GM12865 (cell line): Measurements from ENCODE around the gene LIME1.

ENCODE experiments used
- DNase-seq: peaks from one replicate; pipeline ENCODE4 v3.0.0; 2010; ENCODE audit warnings: low read depth
- H3K4me3 ChIP-seq: 2 replicates; pipeline ENCODE4 v1.5.1; 2011; ENCODE audit warnings: mild to moderate bottlenecking, low read depth, low read length, control low read depth
- TF ChIP-seq, protein P1 (sequence below): IDR thresholded peaks from 2 replicates; pipeline ENCODE4 v1.5.1; 2011; ENCODE audit warnings: low read length, control low read depth, low read depth, inconsistent platforms; ENCODE audit not compliant: insufficient read depth; ENCODE audit errors: missing control alignments

Gene LIME1

DNA sequence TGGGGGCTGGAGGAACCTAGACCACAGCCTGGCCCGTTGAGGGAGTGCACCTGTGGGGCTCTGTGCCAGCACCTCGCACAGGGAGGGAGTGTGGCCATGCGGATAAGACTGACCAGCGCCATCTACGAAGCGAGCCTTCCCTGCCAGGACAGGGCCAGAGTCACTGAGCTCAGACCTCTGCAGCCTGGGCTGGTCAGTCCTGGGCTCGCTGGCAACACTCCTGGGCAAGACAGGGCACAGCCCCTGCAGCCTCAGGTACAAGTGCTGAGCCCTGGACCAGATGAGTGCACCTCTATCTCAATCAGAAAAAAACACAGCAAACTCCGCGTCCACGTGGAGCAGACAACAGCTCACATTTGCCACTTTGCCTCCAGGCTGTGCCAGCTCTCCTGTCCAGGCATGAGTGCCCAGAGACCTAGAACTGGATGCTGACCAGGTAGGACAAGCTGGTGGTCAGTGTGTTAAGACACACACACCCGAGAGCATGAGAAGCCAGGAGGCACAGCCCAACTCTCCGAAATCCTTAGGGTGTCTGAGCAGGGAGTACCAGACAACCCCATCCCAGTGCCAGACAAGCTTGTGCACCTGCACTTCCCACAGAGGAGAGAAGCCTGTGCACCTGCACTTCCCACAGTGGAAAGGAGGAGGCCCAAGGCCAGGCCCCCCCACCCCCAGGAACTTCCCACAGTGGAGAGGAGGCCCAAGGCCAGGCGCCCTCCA is 33.6 kb upstream of the LIME1 start:
- DNase-seq = no peak
- no peak overlapping the region for H3K4me3 ChIP-seq
- TF ChIP-seq, protein P1, sequence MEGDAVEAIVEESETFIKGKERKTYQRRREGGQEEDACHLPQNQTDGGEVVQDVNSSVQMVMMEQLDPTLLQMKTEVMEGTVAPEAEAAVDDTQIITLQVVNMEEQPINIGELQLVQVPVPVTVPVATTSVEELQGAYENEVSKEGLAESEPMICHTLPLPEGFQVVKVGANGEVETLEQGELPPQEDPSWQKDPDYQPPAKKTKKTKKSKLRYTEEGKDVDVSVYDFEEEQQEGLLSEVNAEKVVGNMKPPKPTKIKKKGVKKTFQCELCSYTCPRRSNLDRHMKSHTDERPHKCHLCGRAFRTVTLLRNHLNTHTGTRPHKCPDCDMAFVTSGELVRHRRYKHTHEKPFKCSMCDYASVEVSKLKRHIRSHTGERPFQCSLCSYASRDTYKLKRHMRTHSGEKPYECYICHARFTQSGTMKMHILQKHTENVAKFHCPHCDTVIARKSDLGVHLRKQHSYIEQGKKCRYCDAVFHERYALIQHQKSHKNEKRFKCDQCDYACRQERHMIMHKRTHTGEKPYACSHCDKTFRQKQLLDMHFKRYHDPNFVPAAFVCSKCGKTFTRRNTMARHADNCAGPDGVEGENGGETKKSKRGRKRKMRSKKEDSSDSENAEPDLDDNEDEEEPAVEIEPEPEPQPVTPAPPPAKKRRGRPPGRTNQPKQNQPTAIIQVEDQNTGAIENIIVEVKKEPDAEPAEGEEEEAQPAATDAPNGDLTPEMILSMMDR = no peak

DNA sequence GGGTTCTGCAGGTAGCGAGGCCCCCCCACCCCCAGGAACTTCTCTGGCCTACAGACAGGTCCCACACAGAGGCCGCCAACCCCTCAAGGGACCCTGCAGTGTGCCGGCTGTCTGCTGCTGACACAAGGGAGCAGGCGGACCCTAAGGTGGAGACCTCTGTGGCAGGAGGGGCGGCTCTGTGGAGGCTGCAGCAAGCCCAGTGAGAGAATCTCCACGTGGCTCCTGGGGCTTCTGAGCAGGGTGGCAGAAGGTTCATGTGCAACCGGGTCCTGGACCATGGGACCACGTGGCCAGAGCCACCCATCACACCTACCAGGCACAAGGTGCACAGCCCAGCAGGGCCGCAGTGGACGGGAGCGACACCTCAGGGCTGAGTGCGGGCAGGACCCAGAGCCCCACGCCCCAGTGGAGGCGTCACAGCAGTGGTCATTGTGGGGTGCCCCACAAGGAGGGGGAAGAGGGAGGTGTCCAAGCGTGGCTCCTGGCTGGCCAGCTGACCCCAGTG is 32.9 kb upstream of the LIME1 start:
- TF ChIP-seq, protein P1 = no peak
- no peak for DNase-seq
- H3K4me3 ChIP-seq = no peak overlapping the region

- TF ChIP-seq, protein P1 = no peak
- H3K4me3 ChIP-seq = no peak overlapping the region
- no peak for DNase-seq
These were observed 32.3 kb upstream of the LIME1 start for GRCh38 chr20:63703976-63704748.

DNA sequence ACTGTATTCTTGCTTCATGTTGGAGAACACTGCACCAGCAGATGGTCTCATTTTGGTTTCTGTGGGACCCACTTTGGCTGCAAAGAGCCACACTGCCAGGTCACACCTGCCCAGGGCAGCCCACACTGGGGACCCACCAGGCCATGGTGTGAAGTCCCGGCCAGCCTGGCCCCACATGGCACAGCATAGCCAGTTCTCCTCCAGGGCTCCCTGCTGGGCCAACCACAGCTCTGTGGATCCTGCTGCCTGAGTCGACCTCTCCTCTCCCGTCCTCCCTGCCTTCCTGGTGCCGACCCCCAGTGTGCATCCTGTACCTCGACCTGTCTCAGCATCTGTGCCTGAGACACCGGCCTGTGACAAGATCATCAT is 31.7 kb upstream of the LIME1 start:
- DNase-seq = no peak
- TF ChIP-seq, protein P1 = no peak
- no peak overlapping the region for H3K4me3 ChIP-seq

DNA sequence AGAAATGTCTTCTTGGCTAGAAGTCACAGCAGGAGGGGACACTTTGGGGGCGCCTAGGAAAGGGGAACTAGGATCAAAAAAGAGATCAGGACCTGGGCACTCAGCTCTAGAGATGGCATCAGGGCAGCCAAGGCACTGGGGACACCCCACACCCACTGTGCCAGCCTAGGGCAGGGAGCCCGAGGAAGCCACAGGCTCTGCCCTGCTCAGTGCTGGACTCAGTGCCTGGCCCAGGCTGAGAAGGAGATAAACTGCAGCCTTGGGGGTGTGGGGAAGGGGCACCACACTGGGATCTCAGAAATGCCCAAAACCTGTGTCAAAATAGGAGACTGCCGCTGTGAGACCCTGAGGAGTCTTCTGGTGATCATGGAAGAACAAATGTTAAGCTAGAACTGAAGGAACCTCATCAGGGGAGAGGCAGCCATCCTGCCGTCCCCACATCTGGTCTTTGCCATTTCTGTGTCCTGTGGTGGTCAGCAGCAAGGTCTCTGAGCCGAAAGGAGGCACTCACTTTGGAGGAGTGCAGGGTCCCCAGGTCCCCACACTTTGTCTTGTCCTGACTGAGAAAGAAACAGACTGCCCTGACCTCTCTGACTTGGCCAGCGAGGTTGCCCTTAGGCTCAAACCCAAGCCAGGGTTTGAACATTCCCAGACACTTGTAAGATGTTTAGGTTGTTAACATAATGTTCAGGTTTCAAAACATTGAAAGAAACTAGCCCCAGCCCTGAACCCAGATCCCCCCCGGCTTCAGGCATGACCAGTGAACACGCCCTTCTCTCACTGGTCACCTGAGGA is 31.0 kb upstream of the LIME1 start:
- H3K4me3 ChIP-seq = no peak overlapping the region
- DNase-seq = no peak
- TF ChIP-seq, protein P1 = no peak

DNA sequence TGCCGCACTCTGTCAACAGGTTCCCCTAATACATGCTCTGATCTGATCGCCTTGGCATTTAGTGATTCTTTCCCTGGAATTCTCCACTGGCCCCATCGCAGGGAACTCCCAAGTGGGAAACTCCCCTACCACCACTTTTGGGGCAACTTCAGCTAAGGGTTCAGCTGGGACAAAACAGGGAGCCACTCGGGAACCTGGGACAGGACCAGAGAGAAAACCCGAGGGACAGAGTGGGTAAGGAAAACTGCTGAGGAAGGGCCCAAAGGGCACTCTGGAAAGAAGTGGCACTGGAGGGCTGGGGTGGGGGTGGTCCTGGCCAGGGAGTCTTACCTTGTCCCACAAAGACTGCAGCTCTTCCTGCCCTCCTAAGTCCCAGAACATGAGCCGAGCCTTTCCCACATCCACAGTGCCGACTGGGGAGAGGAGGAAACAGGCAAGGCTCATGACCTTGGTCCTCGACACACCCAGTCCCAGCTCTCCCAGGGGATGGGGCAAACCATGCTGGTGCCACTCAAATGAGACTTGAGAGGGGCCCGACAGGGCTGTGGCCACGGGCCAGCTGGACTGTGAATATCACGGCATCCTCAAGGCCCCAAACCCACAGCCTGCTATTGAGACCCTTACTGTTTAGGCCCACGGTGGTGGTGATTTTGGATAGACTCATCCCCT is 30.3 kb upstream of the LIME1 start:
- H3K4me3 ChIP-seq = peak overlapping the region; percentile 77
- TF ChIP-seq, protein P1 = no peak
- peak; percentile 2 for DNase-seq
